ENCODE data around the gene NOL8. TPM values are rescaled to one million over a fixed set of nuclear protein-coding genes. Genes with fewer than 3 reads are reported as not detected.
A peak's percentile ranks its signal among the peaks of the same experiment; 100 is the strongest.

Gene NOL8
- total RNA-seq, 1 experiment from 2014 or later = 53.4 TPM

DNA sequence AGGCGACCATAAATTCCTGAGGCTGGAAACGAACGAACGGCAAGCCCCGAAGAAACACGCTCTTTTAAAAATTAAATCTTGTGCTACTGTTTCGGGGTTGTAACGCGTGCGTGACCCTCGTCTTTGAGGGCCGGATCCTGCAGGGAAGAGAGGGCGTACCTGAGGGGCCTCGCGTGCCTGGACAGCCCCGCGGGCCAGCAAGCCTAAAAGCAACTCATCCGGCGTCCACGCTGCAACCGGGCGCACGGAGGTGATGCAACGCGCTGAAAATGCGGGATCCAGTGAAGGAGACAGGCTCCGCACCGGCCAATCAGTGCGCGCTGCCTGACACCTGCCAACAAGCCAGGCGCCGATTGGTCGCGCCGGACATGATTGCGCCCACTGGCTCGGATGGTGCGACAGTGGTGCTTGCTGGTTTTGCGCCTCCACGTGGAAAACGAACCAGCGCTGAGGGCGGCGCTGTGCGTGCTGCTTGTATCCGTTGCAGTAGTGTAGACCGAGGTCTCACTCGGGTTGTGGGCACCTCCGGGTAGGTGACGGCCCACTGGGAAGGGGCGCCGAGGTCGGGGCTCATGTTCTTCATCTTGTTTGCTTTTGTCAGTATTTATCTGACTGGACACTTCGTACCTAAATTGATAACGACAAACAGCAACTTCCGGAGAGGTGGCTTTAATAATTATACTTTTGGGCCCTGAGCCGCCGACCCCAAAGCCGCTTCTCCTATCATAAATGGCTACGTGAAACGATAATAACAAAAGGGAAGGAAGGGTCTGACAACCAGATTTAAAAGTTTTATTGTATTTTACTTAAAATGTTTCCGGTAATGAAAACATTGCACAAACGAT is 31.5 kb downstream of the NOL8 start, which contains the start of gene IARS1:
Gene IARS1, minus strand, starts transcription at position 246 of the 845 bp plus-strand sequence. CDS start 4,278 bp downstream, outside the sequence.
- Histone ChIP-seq H3K4me2 (ENCODE audit: low read depth, low read length, poor library complexity, severe bottlenecking) (peak within 1 kb of the TSS; percentile 93), H3K4me3 (ENCODE audit: low read length) (peak within 1 kb of the TSS; percentile 93), H3K79me2 (ENCODE audit: low read length) (peaks cover 66% of the 10 kb centered on the region), H3K9me2 (replicated peaks; ENCODE audit: insufficient read depth, low read length) (no peaks in the 10 kb centered on the region), H3K9ac (ENCODE audit: low read length) (peak within 1 kb of the TSS; percentile 94), H3K36me3 (ENCODE audit: insufficient read depth, low read length) (peaks cover 53% of the 10 kb centered on the region), H2AFZ (ENCODE audit: low read length) (peak within 1 kb of the TSS; percentile 16; the same call in 1 of the 2 replicates), H3K27ac (ENCODE audit: low read length) (peak within 1 kb of the TSS; percentile 88), H3K4me1 (ENCODE audit: low read length) (peaks cover 55% of the 10 kb centered on the region), H3K9me3 (ENCODE audit: low read length) (no peaks in the 10 kb centered on the region), H4K20me1 (ENCODE audit: insufficient read depth, low read depth, low read length) (peaks cover 11% of the 10 kb centered on the region), H3K27me3 (ENCODE audit: low read length) (no peaks in the 10 kb centered on the region)
- DNase-seq = peak; percentile 99

DNA sequence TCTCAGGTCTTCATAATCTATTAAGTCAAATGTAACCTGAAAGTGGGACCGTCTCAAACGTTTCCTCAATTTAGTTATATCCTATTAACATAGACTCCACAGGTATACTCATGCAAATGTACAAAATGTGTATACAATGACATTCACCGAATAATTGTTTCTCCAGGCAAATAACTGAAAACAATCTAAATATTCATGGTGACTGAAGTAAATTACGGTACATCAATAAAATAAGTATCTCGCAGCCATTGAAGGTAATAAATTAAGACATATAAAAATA is 32.1 kb downstream of the NOL8 start:
- peaks cover 71% of the 10 kb centered on the region for H3K79me2 ChIP-seq (ENCODE audit: low read length)
- no peaks in the 10 kb centered on the region for H3K9me2 ChIP-seq (replicated peaks; ENCODE audit: insufficient read depth, low read length)
- H2AFZ ChIP-seq (ENCODE audit: low read length) = no peak overlapping the region
- peak overlapping the region; percentile 94 for H3K9ac ChIP-seq (ENCODE audit: low read length)
- peak overlapping the region; percentile 78 for H3K27ac ChIP-seq (ENCODE audit: low read length)
- DNase-seq = peak; percentile 48
- no peaks in the 10 kb centered on the region for H3K27me3 ChIP-seq (ENCODE audit: low read length)
- peaks cover 11% of the 10 kb centered on the region for H4K20me1 ChIP-seq (ENCODE audit: insufficient read depth, low read depth, low read length)
- peak overlapping the region; percentile 93 for H3K4me3 ChIP-seq (ENCODE audit: low read length)
- peaks cover 55% of the 10 kb centered on the region for H3K36me3 ChIP-seq (ENCODE audit: insufficient read depth, low read length)
- H3K4me2 ChIP-seq (ENCODE audit: low read depth, low read length, poor library complexity, severe bottlenecking) = peak overlapping the region; percentile 91
- H3K4me1 ChIP-seq (ENCODE audit: low read length) = peaks cover 52% of the 10 kb centered on the region
- H3K9me3 ChIP-seq (ENCODE audit: low read length) = no peaks in the 10 kb centered on the region

DNA sequence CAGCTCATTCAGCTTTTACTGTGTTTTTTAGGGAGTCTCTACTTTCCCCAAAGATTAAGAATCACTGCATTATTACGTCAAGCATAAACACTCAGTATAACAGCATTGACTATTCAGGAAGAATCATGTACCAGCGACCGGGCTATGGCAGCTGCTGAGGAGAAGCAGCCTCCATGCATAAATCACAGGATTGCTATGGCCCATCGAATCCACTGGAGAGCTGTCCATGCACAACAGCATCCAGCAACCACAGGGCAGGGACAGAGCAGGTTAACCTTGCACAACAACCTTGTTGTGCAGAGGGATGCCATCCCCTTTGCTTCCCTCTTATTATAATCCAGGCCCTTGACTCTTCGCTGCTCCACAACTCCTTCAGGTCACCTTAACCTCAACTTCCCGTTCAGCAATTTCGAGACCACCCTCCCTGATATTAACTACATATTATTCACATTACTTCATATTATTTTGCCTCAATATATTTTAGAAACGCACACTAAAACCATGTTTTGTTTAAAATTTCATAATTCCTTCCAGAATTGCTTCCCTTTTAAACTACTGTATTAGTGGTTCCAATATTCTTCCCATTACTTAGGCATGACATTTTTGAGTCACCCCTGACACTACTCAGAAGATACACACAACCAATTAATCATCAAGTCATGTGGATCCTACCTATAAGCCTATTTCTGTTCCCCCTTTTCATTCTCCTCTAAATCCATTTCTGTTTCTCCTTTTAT is 32.6 kb downstream of the NOL8 start:
- peak overlapping the region; percentile 91 for H3K4me2 ChIP-seq (ENCODE audit: low read depth, low read length, poor library complexity, severe bottlenecking)
- H3K36me3 ChIP-seq (ENCODE audit: insufficient read depth, low read length) = peaks cover 50% of the 10 kb centered on the region
- H3K27ac ChIP-seq (ENCODE audit: low read length) = peak overlapping the region; percentile 78
- peak overlapping the region; percentile 94 for H3K9ac ChIP-seq (ENCODE audit: low read length)
- peaks cover 11% of the 10 kb centered on the region for H4K20me1 ChIP-seq (ENCODE audit: insufficient read depth, low read depth, low read length)
- H3K4me1 ChIP-seq (ENCODE audit: low read length) = peaks cover 52% of the 10 kb centered on the region
- no peak for DNase-seq
- H3K79me2 ChIP-seq (ENCODE audit: low read length) = peaks cover 76% of the 10 kb centered on the region
- no peak overlapping the region for H2AFZ ChIP-seq (ENCODE audit: low read length)
- no peaks in the 10 kb centered on the region for H3K27me3 ChIP-seq (ENCODE audit: low read length)
- peak overlapping the region; percentile 93 for H3K4me3 ChIP-seq (ENCODE audit: low read length)
- no peaks in the 10 kb centered on the region for H3K9me3 ChIP-seq (ENCODE audit: low read length)
- H3K9me2 ChIP-seq (replicated peaks; ENCODE audit: insufficient read depth, low read length) = no peaks in the 10 kb centered on the region

DNA sequence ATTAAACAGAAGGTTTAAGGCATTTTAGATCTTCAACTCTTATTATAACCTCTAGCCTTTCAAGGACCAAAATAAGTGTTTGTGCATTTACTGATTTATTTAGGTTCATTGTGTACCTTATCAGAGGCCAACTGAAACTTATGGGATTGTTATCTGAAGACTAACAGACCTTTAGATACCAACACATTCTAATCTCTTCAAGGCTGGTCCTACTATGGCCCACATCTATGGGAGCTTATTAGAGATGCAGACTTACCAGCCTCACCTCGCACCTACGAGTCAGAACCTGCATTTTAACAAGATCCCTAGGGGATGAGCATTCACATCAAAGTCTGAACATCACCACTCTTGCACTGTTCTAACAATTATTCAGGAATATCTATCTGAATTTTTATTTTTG is 33.6 kb downstream of the NOL8 start:
- Histone ChIP-seq H3K9me2 (replicated peaks; ENCODE audit: insufficient read depth, low read length) (no peaks in the 10 kb centered on the region), H3K36me3 (ENCODE audit: insufficient read depth, low read length) (peaks cover 48% of the 10 kb centered on the region), H3K27me3 (ENCODE audit: low read length) (no peaks in the 10 kb centered on the region), H3K79me2 (ENCODE audit: low read length) (peaks cover 80% of the 10 kb centered on the region), H3K4me1 (ENCODE audit: low read length) (peaks cover 52% of the 10 kb centered on the region), H3K4me2 (ENCODE audit: low read depth, low read length, poor library complexity, severe bottlenecking) (peak overlapping the region; percentile 91), H2AFZ (ENCODE audit: low read length) (no peak overlapping the region), H3K27ac (ENCODE audit: low read length) (peak overlapping the region; percentile 2; the same call in 1 of the 2 replicates), H4K20me1 (ENCODE audit: insufficient read depth, low read depth, low read length) (peaks cover 11% of the 10 kb centered on the region), H3K9me3 (ENCODE audit: low read length) (no peaks in the 10 kb centered on the region), H3K9ac (ENCODE audit: low read length) (peak overlapping the region; percentile 6; the same call in 1 of the 2 replicates), H3K4me3 (ENCODE audit: low read length) (peak overlapping the region; percentile 93)
- DNase-seq = no peak

DNA sequence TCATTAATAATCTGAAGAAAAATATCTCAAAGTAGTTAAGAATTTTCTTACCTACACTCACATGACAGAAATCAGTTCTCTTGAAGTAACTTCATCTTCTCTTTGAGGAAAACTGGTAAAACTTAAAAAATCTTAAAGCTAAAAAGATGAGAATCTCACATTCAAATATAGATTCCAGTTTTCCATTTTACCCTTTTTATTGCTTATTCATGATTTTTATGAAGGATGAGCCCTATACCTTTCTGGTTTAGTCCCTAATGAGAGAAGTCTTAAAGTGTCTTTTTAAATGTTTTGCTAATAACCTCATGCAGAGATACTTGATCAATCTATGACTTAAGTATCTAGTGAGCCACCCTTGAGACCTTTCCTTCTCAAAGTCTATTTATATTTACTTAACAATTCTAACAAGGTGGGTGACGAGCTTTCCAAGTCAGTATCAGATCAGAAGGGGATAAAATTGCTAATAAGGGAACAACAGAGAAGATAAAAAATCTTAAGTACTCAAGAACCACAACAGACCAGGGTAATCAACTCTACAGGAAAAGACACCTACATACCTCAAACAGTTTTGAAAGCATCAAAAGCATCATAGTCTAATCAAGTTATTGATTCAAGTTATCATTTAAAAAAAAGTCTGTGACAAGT is 34.2 kb downstream of the NOL8 start:
- H3K4me2 ChIP-seq (ENCODE audit: low read depth, low read length, poor library complexity, severe bottlenecking) = peak overlapping the region; percentile 91
- DNase-seq = no peak
- no peaks in the 10 kb centered on the region for H3K27me3 ChIP-seq (ENCODE audit: low read length)
- no peaks in the 10 kb centered on the region for H3K9me2 ChIP-seq (replicated peaks; ENCODE audit: insufficient read depth, low read length)
- peaks cover 11% of the 10 kb centered on the region for H4K20me1 ChIP-seq (ENCODE audit: insufficient read depth, low read depth, low read length)
- peaks cover 48% of the 10 kb centered on the region for H3K36me3 ChIP-seq (ENCODE audit: insufficient read depth, low read length)
- no peak overlapping the region for H3K4me3 ChIP-seq (ENCODE audit: low read length)
- H3K27ac ChIP-seq (ENCODE audit: low read length) = 0 out of 2 replicates have a peak overlapping the region, but pooled peaks have one; percentile 2
- no peak overlapping the region for H3K9ac ChIP-seq (ENCODE audit: low read length)
- peaks cover 86% of the 10 kb centered on the region for H3K79me2 ChIP-seq (ENCODE audit: low read length)
- H2AFZ ChIP-seq (ENCODE audit: low read length) = no peak overlapping the region
- no peaks in the 10 kb centered on the region for H3K9me3 ChIP-seq (ENCODE audit: low read length)
- peaks cover 46% of the 10 kb centered on the region for H3K4me1 ChIP-seq (ENCODE audit: low read length)

DNA sequence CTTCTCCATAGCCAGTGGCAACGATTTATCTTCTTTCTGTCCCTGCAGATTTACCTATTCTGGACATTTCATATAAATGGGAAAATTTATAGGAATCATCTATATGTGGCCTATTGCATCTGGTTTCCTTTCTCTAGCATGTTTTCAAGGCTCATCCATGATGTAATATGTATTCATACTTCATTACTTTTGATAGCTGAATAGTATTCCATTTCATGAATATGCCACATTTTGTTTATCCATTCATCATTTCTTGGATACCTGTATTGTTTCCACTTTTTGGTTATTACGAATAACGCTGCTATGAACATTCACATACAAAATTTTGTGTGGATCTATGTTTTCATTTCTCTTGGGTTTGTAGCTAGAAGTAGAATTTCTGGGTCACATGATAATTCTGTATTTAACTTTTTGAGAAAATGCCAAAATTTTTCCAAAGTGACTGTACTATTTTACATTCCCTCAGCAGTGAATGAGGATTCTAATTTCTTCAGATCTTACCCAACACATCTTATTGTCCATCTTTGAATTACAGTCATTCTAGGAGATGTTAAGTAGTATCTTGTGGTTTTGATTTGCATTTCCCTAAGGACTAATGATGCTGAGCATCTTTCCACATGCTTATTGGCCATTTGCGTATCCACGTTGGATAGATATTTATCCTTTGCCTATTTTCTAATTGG is 35.3 kb downstream of the NOL8 start:
- H4K20me1 ChIP-seq (ENCODE audit: insufficient read depth, low read depth, low read length) = peaks cover 19% of the 10 kb centered on the region
- no peak overlapping the region for H3K4me2 ChIP-seq (ENCODE audit: low read depth, low read length, poor library complexity, severe bottlenecking)
- no peak overlapping the region for H2AFZ ChIP-seq (ENCODE audit: low read length)
- H3K4me1 ChIP-seq (ENCODE audit: low read length) = peaks cover 36% of the 10 kb centered on the region
- peaks cover 93% of the 10 kb centered on the region for H3K79me2 ChIP-seq (ENCODE audit: low read length)
- no peaks in the 10 kb centered on the region for H3K9me3 ChIP-seq (ENCODE audit: low read length)
- no peaks in the 10 kb centered on the region for H3K9me2 ChIP-seq (replicated peaks; ENCODE audit: insufficient read depth, low read length)
- no peak overlapping the region for H3K27ac ChIP-seq (ENCODE audit: low read length)
- H3K36me3 ChIP-seq (ENCODE audit: insufficient read depth, low read length) = peaks cover 59% of the 10 kb centered on the region
- DNase-seq = no peak
- no peaks in the 10 kb centered on the region for H3K27me3 ChIP-seq (ENCODE audit: low read length)
- no peak overlapping the region for H3K9ac ChIP-seq (ENCODE audit: low read length)
- H3K4me3 ChIP-seq (ENCODE audit: low read length) = no peak overlapping the region

DNA sequence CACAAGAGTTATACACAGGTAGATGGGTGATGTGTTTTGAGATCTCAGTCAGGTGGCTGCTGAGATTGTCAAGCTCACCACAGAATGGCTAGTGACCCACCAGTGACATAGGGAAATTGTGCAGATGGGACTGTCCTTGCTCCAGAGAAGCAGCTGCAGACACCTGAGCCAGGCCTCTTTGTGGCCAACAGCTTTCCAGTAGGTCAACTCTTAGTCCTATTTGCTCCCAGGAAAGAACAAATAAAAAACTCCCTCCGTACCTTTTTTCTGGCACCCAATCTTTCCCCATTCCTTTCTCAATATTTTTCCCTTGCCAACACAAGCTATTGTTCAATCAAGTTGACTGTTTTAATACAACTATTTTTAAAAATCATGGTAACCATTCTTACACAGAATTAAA is 45.8 kb downstream of the NOL8 start:
- Histone ChIP-seq H3K4me2 (ENCODE audit: low read depth, low read length, poor library complexity, severe bottlenecking) (no peak overlapping the region), H3K79me2 (ENCODE audit: low read length) (peaks cover 58% of the 10 kb centered on the region), H3K27ac (ENCODE audit: low read length) (no peak overlapping the region), H3K4me1 (ENCODE audit: low read length) (peaks cover 44% of the 10 kb centered on the region), H2AFZ (ENCODE audit: low read length) (no peak overlapping the region), H3K4me3 (ENCODE audit: low read length) (no peak overlapping the region), H3K9me3 (ENCODE audit: low read length) (no peaks in the 10 kb centered on the region), H4K20me1 (ENCODE audit: insufficient read depth, low read depth, low read length) (0 out of 2 replicates have a peak, but pooled peaks cover 1% of the 10 kb centered on the region), H3K9me2 (replicated peaks; ENCODE audit: insufficient read depth, low read length) (no peaks in the 10 kb centered on the region), H3K27me3 (ENCODE audit: low read length) (no peaks in the 10 kb centered on the region), H3K9ac (ENCODE audit: low read length) (no peak overlapping the region), H3K36me3 (ENCODE audit: insufficient read depth, low read length) (peaks cover 61% of the 10 kb centered on the region)
- no peak for DNase-seq

Data from Karpas-422 (cell line).